ENCODE measurements around the gene AEN. TPM values are rescaled to one million over a fixed set of nuclear protein-coding genes. Genes with fewer than 3 reads are reported as not detected.

AEN gene
- total RNA-seq, 6 donors from 2014 or later = 7.5 to 37.6 (median 18.4) TPM

DNA sequence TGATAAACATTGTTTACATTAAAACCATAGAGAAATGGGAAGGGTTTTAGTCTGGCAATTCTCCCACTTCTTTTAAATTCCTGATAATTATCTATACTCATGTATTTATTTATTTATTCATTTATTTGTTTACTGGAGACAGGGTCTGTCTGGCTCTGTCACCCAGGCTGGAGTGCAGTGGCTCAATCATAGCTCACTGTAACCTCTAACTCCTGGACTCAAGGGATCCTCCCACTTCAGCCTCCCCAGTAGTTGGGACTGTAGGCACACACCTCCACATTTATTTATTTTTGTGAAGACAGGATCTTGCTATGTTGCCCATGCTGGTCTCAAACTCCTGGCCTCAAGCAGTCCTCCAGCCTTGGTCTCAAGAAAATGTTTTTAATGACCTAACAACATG, 2.5 kb upstream of the AEN start:
- no peaks in the 10 kb centered on the region for H3K27me3 ChIP-seq
- H3K4me1 ChIP-seq = peaks cover 15 to 25% (median 19%) of the 10 kb centered on the region in 4 donors
- H3K9me3 ChIP-seq = no peaks in the 10 kb centered on the region
- DNase-seq = no peak
- no peak for ATAC-seq (ENCODE audit: low FRiP score in 2 of 2)
- no peak overlapping the region for H3K27ac ChIP-seq
- H3K36me3 ChIP-seq = no peaks in the 10 kb centered on the region
- no peak overlapping the region for H3K4me3 ChIP-seq
- TF ChIP-seq CTCF (IDR thresholded peaks at IDR 0.05) (no peak), EP300 (IDR thresholded peaks at IDR 0.05) (no peak), POLR2A (IDR thresholded peaks at IDR 0.05) (no peak), POLR2AphosphoS5 (IDR thresholded peaks at IDR 0.05) (no peak)

DNA sequence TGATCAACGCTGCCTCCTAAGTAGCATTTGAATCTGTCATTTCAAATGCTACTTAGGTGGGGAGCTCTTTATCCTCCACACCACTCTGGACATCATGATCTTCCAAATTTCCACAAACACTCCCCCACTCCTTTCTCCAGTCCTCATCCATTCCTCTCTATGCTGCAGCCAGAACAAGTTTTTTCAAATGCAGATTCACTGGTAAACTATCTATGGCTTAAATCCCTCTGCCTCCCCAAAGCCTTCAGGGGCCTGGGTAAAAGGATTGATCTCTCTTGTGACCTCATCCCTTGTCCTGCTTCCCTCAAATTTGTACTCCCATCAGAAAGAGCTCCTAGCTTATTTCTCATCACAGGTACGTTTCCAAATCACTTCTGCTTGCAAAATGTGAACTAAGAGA, 1.3 kb upstream of the AEN start:
- no peak overlapping the region for H3K4me3 ChIP-seq
- DNase-seq (no peak), ATAC-seq (ENCODE audit: low FRiP score in 2 of 2) (no peak)
- H3K9me3 ChIP-seq = no peaks in the 10 kb centered on the region
- no peaks in the 10 kb centered on the region for H3K36me3 ChIP-seq
- WGBS, 2 donors = 83 to 87% methylated on average over 2 of the region's 2 CpGs
- no peak for TF ChIP-seq CTCF (IDR thresholded peaks at IDR 0.05)
- no peak for TF ChIP-seq POLR2A (IDR thresholded peaks at IDR 0.05)
- no peak overlapping the region for H3K27ac ChIP-seq
- H3K4me1 ChIP-seq = peaks cover 25 to 36% (median 28%) of the 10 kb centered on the region in 4 donors
- H3K27me3 ChIP-seq = no peaks in the 10 kb centered on the region

- ATAC-seq (ENCODE audit: low FRiP score in 2 of 2) (peak in 1 of 2 donors; percentile 55), DNase-seq (no peak)
- Histone ChIP-seq H3K9me3 (no peaks in the 10 kb centered on the region), H3K4me3 (peak overlapping the region; percentile 70 to 86 (median 80)), H3K36me3 (peaks cover 0 to 11% (median 7%) of the 10 kb centered on the region in 4 donors), H3K4me1 (peaks cover 28 to 44% (median 34%) of the 10 kb centered on the region in 4 donors), H3K27me3 (no peaks in the 10 kb centered on the region), H3K27ac (peak overlapping the region; percentile 75 to 81 (median 78))
- 21% methylated on average over 17 of the region's 17 CpGs for WGBS, 2 donors
- no peak for TF ChIP-seq CTCF (IDR thresholded peaks at IDR 0.05)
- TF ChIP-seq POLR2A (IDR thresholded peaks at IDR 0.05) = peak in 1 of 4 donors; percentile 30
Observed at GRCh38 chr15:88621789-88622604, 857 bp downstream of the AEN start.

DNA sequence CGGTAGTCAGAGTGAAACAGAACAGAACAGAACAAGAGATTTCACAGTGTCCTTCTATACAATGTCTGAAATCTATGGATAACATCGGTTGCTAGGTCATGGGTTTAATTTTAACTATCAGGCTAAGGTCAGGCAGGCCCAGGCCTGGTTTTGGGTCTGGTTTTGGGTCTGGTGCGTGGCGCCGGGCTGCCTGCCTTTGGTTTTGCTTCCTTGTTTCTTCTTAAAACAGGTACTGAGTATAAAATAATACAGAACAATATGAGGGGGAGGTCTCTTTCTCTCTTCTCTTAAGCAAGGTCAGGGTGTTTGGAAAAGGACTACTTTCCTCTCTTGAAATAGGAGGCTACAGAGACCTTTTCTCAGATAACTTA, 1.4 kb downstream of the AEN start:
- peak overlapping the region in 3 of 4 donors; percentile 80 to 86 (median 81) for H3K4me3 ChIP-seq
- peaks cover 28 to 48% (median 36%) of the 10 kb centered on the region in 4 donors for H3K4me1 ChIP-seq
- H3K36me3 ChIP-seq = peaks cover 0 to 13% (median 7%) of the 10 kb centered on the region in 4 donors
- peak overlapping the region in 3 of 4 donors; percentile 75 to 81 (median 78) for H3K27ac ChIP-seq
- DNase-seq (no peak), ATAC-seq (ENCODE audit: low FRiP score in 2 of 2) (no peak)
- H3K9me3 ChIP-seq = no peaks in the 10 kb centered on the region
- 52 to 62% methylated on average over 5 of the region's 5 CpGs for WGBS, 2 donors
- H3K27me3 ChIP-seq = no peaks in the 10 kb centered on the region
- no peak for TF ChIP-seq EP300 (IDR thresholded peaks at IDR 0.05)
- TF ChIP-seq CTCF (IDR thresholded peaks at IDR 0.05) = no peak
- TF ChIP-seq POLR2AphosphoS5 (IDR thresholded peaks at IDR 0.05) = no peak
- no peak for TF ChIP-seq POLR2A (IDR thresholded peaks at IDR 0.05)

DNA sequence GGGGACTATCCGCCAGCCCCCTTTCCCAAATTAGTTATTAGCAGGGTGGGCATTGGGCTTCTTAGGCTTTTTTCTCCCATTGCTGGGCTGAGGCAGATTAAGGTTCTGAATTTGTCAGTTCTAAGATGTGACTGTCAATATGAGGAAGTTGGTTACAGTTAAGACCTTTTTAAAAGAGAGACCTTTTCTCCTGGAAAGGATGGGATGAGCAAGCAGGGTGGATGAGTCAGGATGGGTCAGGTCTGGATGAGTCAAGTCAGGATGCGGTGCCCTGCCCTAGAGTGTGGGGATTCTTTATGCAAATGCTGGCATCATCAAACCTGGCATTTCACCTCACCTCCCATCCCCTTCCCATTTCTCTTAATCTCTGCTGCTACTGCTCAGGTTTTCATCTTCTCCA, 1.9 kb downstream of the AEN start:
- Histone ChIP-seq H3K4me1 (peaks cover 28 to 53% (median 38%) of the 10 kb centered on the region in 4 donors), H3K4me3 (peak overlapping the region in 1 of 4 donors; percentile 86), H3K27me3 (no peaks in the 10 kb centered on the region), H3K36me3 (peaks cover 0 to 16% (median 7%) of the 10 kb centered on the region in 4 donors), H3K9me3 (no peaks in the 10 kb centered on the region), H3K27ac (peak overlapping the region in 2 of 4 donors; percentile 48 to 75)
- TF ChIP-seq EP300 (IDR thresholded peaks at IDR 0.05) (no peak), CTCF (IDR thresholded peaks at IDR 0.05) (no peak), POLR2A (IDR thresholded peaks at IDR 0.05) (no peak), POLR2AphosphoS5 (IDR thresholded peaks at IDR 0.05) (no peak)
- DNase-seq (no peak), ATAC-seq (ENCODE audit: low FRiP score in 2 of 2) (peak in 1 of 2 donors; percentile 39)
- WGBS, 2 donors = 76 to 80% methylated on average over 2 of the region's 2 CpGs
